HepG2 (cell line): Measurements from ENCODE around the gene ZFYVE28. TPM values are rescaled to one million over a fixed set of nuclear protein-coding genes. Genes with fewer than 3 reads are reported as not detected.

Experiments
- ATAC-seq: fragments of 200-7000 bp; cut with Tn5 transposase; 3 replicates; pipeline ENCODE4 v1.9.1; 2020; ENCODE audit warnings: mild to moderate bottlenecking, moderate library complexity
- BruUV-seq: library from RNA; stranded (reverse); fragments of 400-500 nt; replicated peaks from 2 replicates; lab custom pipeline; 2021; lab: Mats Ljungman, UMichigan
- CTCF ChIA-PET: fragments of 300-600 bp; formaldehyde crosslinking; extraction: SDS; loops from one replicate; lab custom pipeline; 2021; ENCODE audit warnings: low total read pairs, inconsistent platforms, low intra/inter-chr PET ratio; lab: Yijun Ruan, JAX
- POLR2A ChIA-PET: fragments of 350-600 bp; sonication (Branson Sonifier 250); formaldehyde crosslinking; loops from one replicate; lab custom pipeline; 2020; ENCODE audit warnings: antibody characterized with exemption, inconsistent platforms; lab: Yijun Ruan, JAX
- DNase-seq: peaks from one replicate; pipeline ENCODE4 v3.0.0-alpha.2; 2015; ENCODE audit warnings: low spot score
- FAIRE-seq: peaks from 3 replicates; lab custom pipeline; 2011; peaks lifted over from hg19 to GRCh38; lab: Jason Lieb, UNC
- H2AFZ ChIP-seq: one replicate; pipeline ENCODE4 v1.6.1; 2011; ENCODE audit warnings: low read length, inconsistent platforms
- H3K27ac ChIP-seq: fragments of 300-600 bp; 3 replicates; pipeline ENCODE4 v1.8.0; 2011; ENCODE audit warnings: mixed run types, mild to moderate bottlenecking, mixed read lengths, low read length, inconsistent platforms; ENCODE audit not compliant: insufficient read depth; ENCODE audit errors: extremely low read length
- H3K27me3 ChIP-seq, 2 experiments: fragments of 200-600 bp in 1 of 2; 2 replicates in 1 of 2; 3 replicates in 1 of 2; pipeline versions ENCODE4 v1.6.0 to v1.8.0; 2011; ENCODE audit warnings: low read length in 2 of 2, mild to moderate bottlenecking in 2 of 2, moderate library complexity in 2 of 2, inconsistent platforms in 1 of 2; ENCODE audit not compliant: insufficient read depth in 2 of 2, control insufficient read depth in 1 of 2
- H3K36me3 ChIP-seq, 2 experiments: fragments of 200-600 bp in 1 of 2; replicated peaks in 1 of 2; 2 replicates in 1 of 2; 3 replicates in 1 of 2; pipeline versions ENCODE4 v1.5.1 to v1.8.0; 2011; ENCODE audit warnings: low read length in 2 of 2, inconsistent platforms in 1 of 2; ENCODE audit not compliant: insufficient read depth in 2 of 2, control insufficient read depth in 1 of 2
- H3K4me1 ChIP-seq: 2 replicates; pipeline ENCODE4 v1.5.1; 2012; ENCODE audit warnings: low read length, inconsistent platforms; ENCODE audit not compliant: insufficient read depth
- H3K4me2 ChIP-seq: 2 replicates; pipeline ENCODE4 v1.6.0; 2011; ENCODE audit warnings: low read depth, low read length, inconsistent platforms
- H3K4me3 ChIP-seq, 3 experiments: fragments of 200-600 bp in 1 of 3; sonication (generic), shearing (Covaris generic) in 1 of 3; replicated peaks in 1 of 3; 2 replicates each; pipeline ENCODE4 v1.5.1; 2011 to 2016; ENCODE audit warnings: low read length in 3 of 3, inconsistent platforms in 2 of 3, low read depth in 2 of 3, mild to moderate bottlenecking in 2 of 3, control low read depth in 1 of 3, mixed read lengths in 1 of 3; ENCODE audit not compliant: insufficient read depth in 1 of 3
- H3K79me2 ChIP-seq: one replicate; pipeline ENCODE4 v1.6.1; 2011; ENCODE audit warnings: low read length, inconsistent platforms; ENCODE audit not compliant: insufficient read depth
- H3K9ac ChIP-seq: 2 replicates; pipeline ENCODE4 v1.6.0; 2011; ENCODE audit warnings: mild to moderate bottlenecking, low read depth, low read length, inconsistent platforms; ENCODE audit not compliant: insufficient read depth
- H3K9me3 ChIP-seq: 2 replicates; pipeline ENCODE4 v1.5.1; 2012; ENCODE audit warnings: mild to moderate bottlenecking, low read length
- H4K20me1 ChIP-seq: 2 replicates; pipeline ENCODE4 v1.6.0; 2011; ENCODE audit warnings: inconsistent platforms, mild to moderate bottlenecking, low read length, moderate library complexity; ENCODE audit not compliant: insufficient read depth
- MED8 ChIP-seq: sonication (generic); formaldehyde crosslinking; IDR thresholded peaks from 2 replicates; pipeline ENCODE4 v1.8.1; 2023; ENCODE audit warnings: mild to moderate bottlenecking, missing genetic modification reagents; ENCODE audit not compliant: insufficient replicate concordance
- MIER2 ChIP-seq: IDR thresholded peaks from 2 replicates; pipeline ENCODE4 v1.6.1; 2016; ENCODE audit warnings: missing biosample characterization, missing genetic modification reagents
- MIER3 ChIP-seq: IDR thresholded peaks from 2 replicates; pipeline ENCODE4 v1.6.1; 2016; ENCODE audit warnings: missing compliant biosample characterization, borderline replicate concordance
- TBL1XR1 ChIP-seq: fragments of 150-350 bp; IDR thresholded peaks from 2 replicates; pipeline ENCODE4 v1.6.1; 2014; ENCODE audit warnings: borderline replicate concordance, low read length; ENCODE audit not compliant: partially characterized antibody
- ZNF138 ChIP-seq: sonication (generic); formaldehyde crosslinking; IDR thresholded peaks from 2 replicates; pipeline ENCODE4 v1.5.0; 2020; ENCODE audit warnings: mild to moderate bottlenecking, low read depth, missing genetic modification reagents
- ZNF234 ChIP-seq: sonication (generic); formaldehyde crosslinking; conservative IDR thresholded peaks from 2 replicates; pipeline ENCODE4 v1.5.1; 2020; ENCODE audit warnings: mild to moderate bottlenecking, missing genetic modification reagents
- ZNF777 ChIP-seq: sonication (generic); formaldehyde crosslinking; IDR thresholded peaks from 2 replicates; pipeline ENCODE4 v1.4.0; 2020; ENCODE audit warnings: missing genetic modification reagents
- ZNF792 ChIP-seq: IDR thresholded peaks from 2 replicates; pipeline ENCODE4 v1.6.1; 2016
- WGBS: methylation state at CpG from one replicate; pipeline ENCODE4 v1.1.6; 2017; ENCODE audit warnings: low lambda C conversion rate; 5-methylcytosine and 5-hydroxymethylcytosine counted together
- in situ Hi-C: cut with HindIII; loops from 2 replicates; pipeline ENCODE4 v1.10.0; 2017; ENCODE audit warnings: low pct_unique_long_range_greater_than_20kb; ENCODE audit not compliant: extremely low pct_ligation_motif_present
- intact Hi-C: fragments of 100-400 bp; cut with micrococcal nuclease; formaldehyde crosslinking; loops from one replicate; pipeline ENCODE4 v1.10.0; 2022; ENCODE audit not compliant: unreplicated experiment
- polyA plus RNA-seq, 8 experiments: library from polyadenylated mRNA; depleted of rRNA in 3 of 8; stranded (reverse) in 7 of 8; unstranded in 1 of 8; fragments of >200 nt; fragmentation: Illumina TruSeq in 4 of 8; extraction: Trizol in 4 of 8; gene quantifications; 2 replicates each; pipeline versions ENCODE4 v1.2.1 to v1.2.3, GENCODE V29; 2011 to 2016; ENCODE audit warnings: low read depth in 4 of 8, missing spikeins in 1 of 8, mixed read lengths in 1 of 8; ENCODE audit not compliant: insufficient read depth in 1 of 8
- total RNA-seq, 5 experiments: library from RNA; depleted of rRNA; stranded (reverse); fragments of >200 nt; fragmentation: Illumina TruSeq; extraction: Trizol; gene quantifications; 2 replicates each; pipeline ENCODE4 v1.2.3, GENCODE V29; 2016; ENCODE audit warnings: low read depth in 1 of 5
- TF ChIP-seq, protein P1 (sequence below): sonication (generic); formaldehyde crosslinking; conservative IDR thresholded peaks from 2 replicates; pipeline ENCODE4 v1.4.0; 2020; ENCODE audit warnings: mild to moderate bottlenecking, missing genetic modification reagents, moderate library complexity
- TF ChIP-seq, protein P2 (sequence below): sonication (generic); formaldehyde crosslinking; conservative IDR thresholded peaks from 2 replicates; pipeline ENCODE4 v1.8.1; 2023; ENCODE audit warnings: missing genetic modification reagents
- TF ChIP-seq, protein P3 (sequence below): sonication (generic); formaldehyde crosslinking; IDR thresholded peaks from 2 replicates; pipeline ENCODE4 v1.8.0; 2022; ENCODE audit warnings: missing genetic modification reagents, low read depth, mild to moderate bottlenecking, borderline replicate concordance
- TF ChIP-seq, protein P4 (sequence below): sonication (generic); formaldehyde crosslinking; IDR thresholded peaks from 2 replicates; pipeline ENCODE4 v1.5.0; 2020; ENCODE audit warnings: mild to moderate bottlenecking, missing genetic modification reagents, borderline replicate concordance

ZFYVE28 gene
- total and polyA plus RNA-seq, 2 of the 13 experiments (the other 11 are each of a cell fraction or from before 2014, with no cell fraction given): 0.12 to 0.22 TPM

DNA sequence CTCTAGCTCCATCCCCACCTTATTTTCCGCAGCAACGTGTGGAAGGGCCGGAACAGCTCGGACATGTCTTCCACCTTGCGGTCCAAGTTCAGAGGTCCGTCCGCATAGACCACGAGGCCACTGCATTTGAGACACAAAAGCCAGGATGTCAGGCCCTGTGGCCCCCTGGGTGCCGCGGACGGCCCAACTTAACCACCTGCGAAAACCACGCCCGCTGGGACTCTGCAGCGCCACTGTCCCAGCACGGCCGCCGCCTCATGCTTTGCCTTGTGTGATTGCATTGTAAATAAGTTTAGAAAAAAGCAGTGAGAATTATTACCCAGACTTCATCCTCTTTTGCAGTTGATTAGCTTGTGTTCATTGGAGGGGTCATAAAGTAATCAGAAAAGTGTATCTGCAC lies 98.3 kb downstream of the ZFYVE28 start:
- no peak for FAIRE-seq
- ChIA-PET CTCF (no interaction called here), POLR2A (no interaction called here)
- no peaks in the 10 kb centered on the region for H3K9me3 ChIP-seq
- H3K4me2 ChIP-seq: no peak overlapping the region
- H2AFZ ChIP-seq: no peak overlapping the region
- H3K27me3 ChIP-seq: peaks cover 5 to 31% of the 10 kb centered on the region in 2 experiments; a peak in 4 of 5 replicates
- no peaks in the 10 kb centered on the region for H4K20me1 ChIP-seq
- ATAC-seq: no peak
- H3K79me2 ChIP-seq: no peaks in the 10 kb centered on the region
- intact Hi-C loops: no loop called here
- H3K4me3 ChIP-seq: no peak overlapping the region
- 56% methylated on average over 15 of the region's 18 CpGs for WGBS
- no peak overlapping the region for H3K9ac ChIP-seq
- BruUV-seq: no TSS peak
- DNase-seq: no peak
- no peaks in the 10 kb centered on the region for H3K4me1 ChIP-seq
- in situ Hi-C loops: no loop called here
- no peaks in the 10 kb centered on the region for H3K36me3 ChIP-seq
- H3K27ac ChIP-seq: no peak overlapping the region
- TF ChIP-seq, protein P1, sequence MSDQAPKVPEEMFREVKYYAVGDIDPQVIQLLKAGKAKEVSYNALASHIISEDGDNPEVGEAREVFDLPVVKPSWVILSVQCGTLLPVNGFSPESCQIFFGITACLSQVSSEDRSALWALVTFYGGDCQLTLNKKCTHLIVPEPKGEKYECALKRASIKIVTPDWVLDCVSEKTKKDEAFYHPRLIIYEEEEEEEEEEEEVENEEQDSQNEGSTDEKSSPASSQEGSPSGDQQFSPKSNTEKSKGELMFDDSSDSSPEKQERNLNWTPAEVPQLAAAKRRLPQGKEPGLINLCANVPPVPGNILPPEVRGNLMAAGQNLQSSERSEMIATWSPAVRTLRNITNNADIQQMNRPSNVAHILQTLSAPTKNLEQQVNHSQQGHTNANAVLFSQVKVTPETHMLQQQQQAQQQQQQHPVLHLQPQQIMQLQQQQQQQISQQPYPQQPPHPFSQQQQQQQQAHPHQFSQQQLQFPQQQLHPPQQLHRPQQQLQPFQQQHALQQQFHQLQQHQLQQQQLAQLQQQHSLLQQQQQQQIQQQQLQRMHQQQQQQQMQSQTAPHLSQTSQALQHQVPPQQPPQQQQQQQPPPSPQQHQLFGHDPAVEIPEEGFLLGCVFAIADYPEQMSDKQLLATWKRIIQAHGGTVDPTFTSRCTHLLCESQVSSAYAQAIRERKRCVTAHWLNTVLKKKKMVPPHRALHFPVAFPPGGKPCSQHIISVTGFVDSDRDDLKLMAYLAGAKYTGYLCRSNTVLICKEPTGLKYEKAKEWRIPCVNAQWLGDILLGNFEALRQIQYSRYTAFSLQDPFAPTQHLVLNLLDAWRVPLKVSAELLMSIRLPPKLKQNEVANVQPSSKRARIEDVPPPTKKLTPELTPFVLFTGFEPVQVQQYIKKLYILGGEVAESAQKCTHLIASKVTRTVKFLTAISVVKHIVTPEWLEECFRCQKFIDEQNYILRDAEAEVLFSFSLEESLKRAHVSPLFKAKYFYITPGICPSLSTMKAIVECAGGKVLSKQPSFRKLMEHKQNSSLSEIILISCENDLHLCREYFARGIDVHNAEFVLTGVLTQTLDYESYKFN (CRISPR knock-in tag): no peak
- TF ChIP-seq MIER2 (CRISPR knock-in tag): no peak
- TF ChIP-seq TBL1XR1: no peak
- TF ChIP-seq ZNF777 (CRISPR knock-in tag): no peak
- no peak for TF ChIP-seq MED8 (CRISPR knock-in tag)
- no peak for TF ChIP-seq ZNF234
- TF ChIP-seq ZNF138: no peak
- no peak for TF ChIP-seq MIER3 (CRISPR knock-in tag)
- TF ChIP-seq, protein P2, sequence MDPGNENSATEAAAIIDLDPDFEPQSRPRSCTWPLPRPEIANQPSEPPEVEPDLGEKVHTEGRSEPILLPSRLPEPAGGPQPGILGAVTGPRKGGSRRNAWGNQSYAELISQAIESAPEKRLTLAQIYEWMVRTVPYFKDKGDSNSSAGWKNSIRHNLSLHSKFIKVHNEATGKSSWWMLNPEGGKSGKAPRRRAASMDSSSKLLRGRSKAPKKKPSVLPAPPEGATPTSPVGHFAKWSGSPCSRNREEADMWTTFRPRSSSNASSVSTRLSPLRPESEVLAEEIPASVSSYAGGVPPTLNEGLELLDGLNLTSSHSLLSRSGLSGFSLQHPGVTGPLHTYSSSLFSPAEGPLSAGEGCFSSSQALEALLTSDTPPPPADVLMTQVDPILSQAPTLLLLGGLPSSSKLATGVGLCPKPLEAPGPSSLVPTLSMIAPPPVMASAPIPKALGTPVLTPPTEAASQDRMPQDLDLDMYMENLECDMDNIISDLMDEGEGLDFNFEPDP: no peak
- TF ChIP-seq, protein P3, sequence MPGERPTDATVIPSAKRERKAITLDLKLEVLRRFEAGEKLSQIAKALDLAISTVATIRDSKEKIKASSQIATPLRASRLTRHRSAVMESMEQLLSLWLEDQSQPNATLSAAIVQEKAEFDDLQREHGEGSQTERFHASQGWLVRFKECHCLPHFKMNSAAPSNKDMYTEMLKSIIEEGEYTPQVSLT (CRISPR knock-in tag): no peak
- TF ChIP-seq, protein P4, sequence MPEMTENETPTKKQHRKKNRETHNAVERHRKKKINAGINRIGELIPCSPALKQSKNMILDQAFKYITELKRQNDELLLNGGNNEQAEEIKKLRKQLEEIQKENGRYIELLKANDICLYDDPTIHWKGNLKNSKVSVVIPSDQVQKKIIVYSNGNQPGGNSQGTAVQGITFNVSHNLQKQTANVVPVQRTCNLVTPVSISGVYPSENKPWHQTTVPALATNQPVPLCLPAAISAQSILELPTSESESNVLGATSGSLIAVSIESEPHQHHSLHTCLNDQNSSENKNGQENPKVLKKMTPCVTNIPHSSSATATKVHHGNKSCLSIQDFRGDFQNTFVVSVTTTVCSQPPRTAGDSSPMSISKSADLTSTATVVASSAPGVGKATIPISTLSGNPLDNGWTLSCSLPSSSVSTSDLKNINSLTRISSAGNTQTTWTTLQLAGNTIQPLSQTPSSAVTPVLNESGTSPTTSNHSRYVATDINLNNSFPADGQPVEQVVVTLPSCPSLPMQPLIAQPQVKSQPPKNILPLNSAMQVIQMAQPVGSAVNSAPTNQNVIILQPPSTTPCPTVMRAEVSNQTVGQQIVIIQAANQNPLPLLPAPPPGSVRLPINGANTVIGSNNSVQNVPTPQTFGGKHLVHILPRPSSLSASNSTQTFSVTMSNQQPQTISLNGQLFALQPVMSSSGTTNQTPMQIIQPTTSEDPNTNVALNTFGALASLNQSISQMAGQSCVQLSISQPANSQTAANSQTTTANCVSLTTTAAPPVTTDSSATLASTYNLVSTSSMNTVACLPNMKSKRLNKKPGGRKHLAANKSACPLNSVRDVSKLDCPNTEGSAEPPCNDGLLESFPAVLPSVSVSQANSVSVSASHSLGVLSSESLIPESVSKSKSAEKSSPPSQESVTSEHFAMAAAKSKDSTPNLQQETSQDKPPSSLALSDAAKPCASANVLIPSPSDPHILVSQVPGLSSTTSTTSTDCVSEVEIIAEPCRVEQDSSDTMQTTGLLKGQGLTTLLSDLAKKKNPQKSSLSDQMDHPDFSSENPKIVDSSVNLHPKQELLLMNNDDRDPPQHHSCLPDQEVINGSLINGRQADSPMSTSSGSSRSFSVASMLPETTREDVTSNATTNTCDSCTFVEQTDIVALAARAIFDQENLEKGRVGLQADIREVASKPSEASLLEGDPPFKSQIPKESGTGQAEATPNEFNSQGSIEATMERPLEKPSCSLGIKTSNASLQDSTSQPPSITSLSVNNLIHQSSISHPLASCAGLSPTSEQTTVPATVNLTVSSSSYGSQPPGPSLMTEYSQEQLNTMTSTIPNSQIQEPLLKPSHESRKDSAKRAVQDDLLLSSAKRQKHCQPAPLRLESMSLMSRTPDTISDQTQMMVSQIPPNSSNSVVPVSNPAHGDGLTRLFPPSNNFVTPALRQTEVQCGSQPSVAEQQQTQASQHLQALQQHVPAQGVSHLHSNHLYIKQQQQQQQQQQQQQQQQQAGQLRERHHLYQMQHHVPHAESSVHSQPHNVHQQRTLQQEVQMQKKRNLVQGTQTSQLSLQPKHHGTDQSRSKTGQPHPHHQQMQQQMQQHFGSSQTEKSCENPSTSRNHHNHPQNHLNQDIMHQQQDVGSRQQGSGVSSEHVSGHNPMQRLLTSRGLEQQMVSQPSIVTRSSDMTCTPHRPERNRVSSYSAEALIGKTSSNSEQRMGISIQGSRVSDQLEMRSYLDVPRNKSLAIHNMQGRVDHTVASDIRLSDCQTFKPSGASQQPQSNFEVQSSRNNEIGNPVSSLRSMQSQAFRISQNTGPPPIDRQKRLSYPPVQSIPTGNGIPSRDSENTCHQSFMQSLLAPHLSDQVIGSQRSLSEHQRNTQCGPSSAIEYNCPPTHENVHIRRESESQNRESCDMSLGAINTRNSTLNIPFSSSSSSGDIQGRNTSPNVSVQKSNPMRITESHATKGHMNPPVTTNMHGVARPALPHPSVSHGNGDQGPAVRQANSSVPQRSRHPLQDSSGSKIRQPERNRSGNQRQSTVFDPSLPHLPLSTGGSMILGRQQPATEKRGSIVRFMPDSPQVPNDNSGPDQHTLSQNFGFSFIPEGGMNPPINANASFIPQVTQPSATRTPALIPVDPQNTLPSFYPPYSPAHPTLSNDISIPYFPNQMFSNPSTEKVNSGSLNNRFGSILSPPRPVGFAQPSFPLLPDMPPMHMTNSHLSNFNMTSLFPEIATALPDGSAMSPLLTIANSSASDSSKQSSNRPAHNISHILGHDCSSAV: no peak
- TF ChIP-seq ZNF792 (CRISPR knock-in tag): no peak
